Adrenal gland (tissue), 19 donors: ENCODE results near the gene AIP. TPM values are rescaled to one million over a fixed set of nuclear protein-coding genes. Genes with fewer than 3 reads are reported as not detected.

Source experiments
- DNase-seq, 7 donors: peaks; one replicate each; pipeline ENCODE4 v3.0.0-alpha.2; 2019 to 2020
- H3K27ac ChIP-seq, 5 donors: fragments of 200-600 bp; sonication (generic) in 4 of 5; 1 replicate in 3 of 5; 2 replicates in 2 of 5; pipeline versions ENCODE4 v1.5.1 to v1.8.0; 2016 to 2020; ENCODE audit warnings: mild to moderate bottlenecking in 1 of 5
- H3K27me3 ChIP-seq: fragments of 200-600 bp; 2 replicates; pipeline ENCODE4 v1.8.0; 2021
- H3K36me3 ChIP-seq, 2 donors: fragments of 200-600 bp; replicated peaks in 1 of 2; 1 replicate in 1 of 2; 2 replicates in 1 of 2; pipeline versions ENCODE4 v1.5.1 to v1.8.0; 2018 to 2022
- H3K4me1 ChIP-seq, 2 donors: fragments of 200-600 bp; replicated peaks in 1 of 2; 1 replicate in 1 of 2; 2 replicates in 1 of 2; pipeline versions ENCODE4 v1.5.1 to v1.8.0; 2018 to 2021
- H3K4me3 ChIP-seq, 4 donors: fragments of 200-600 bp; sonication (generic) in 3 of 4; one replicate each; pipeline ENCODE4 v1.5.1; 2016 to 2018
- H3K9me3 ChIP-seq, 3 donors: fragments of 200-600 bp; sonication (generic) in 1 of 3; replicated peaks in 1 of 3; 1 replicate in 2 of 3; 2 replicates in 1 of 3; pipeline versions ENCODE4 v1.5.1 to v1.8.0; 2016 to 2021
- POLR2A ChIP-seq, 2 donors: fragments of 450-650 bp; IDR thresholded peaks; one replicate each; pipeline ENCODE4 v1.6.1; 2017; ENCODE audit warnings: antibody characterized with exemption in 2 of 2, mild to moderate bottlenecking in 2 of 2, moderate library complexity in 1 of 2
- WGBS, 4 donors: extraction: QIAGEN DNeasy Blood & Tissue Kit in 2 of 4; methylation state at CpG; one replicate each; pipeline versions ENCODE4 v1.1.5 to v1.1.7; 2013 to 2017; 5-methylcytosine and 5-hydroxymethylcytosine counted together
- intact Hi-C, 2 donors: fragments of 100-400 bp; cut with DNase I; formaldehyde crosslinking; loops; one replicate each; pipeline versions ENCODE4 v1.14.1 to v1.15.0; 2022 to 2023
- long read RNA-seq, 10 donors: library from polyadenylated mRNA in 3 of 10; unstranded in 2 of 10; stranded (forward) in 1 of 10; transcript quantifications; one replicate each; pipeline ENCODE4 v2.0.0 and lab custom pipeline, GENCODE V29; 2021 to 2026
- polyA plus RNA-seq, 3 donors: library from polyadenylated mRNA; stranded (reverse); fragments of 200-250 nt in 2 of 3; fragments of 350-450 nt in 1 of 3; fragmentation: Illumina TruSeq in 1 of 3; extraction: RNeasy Lipid Tissue Mini Kit (QIAGEN cat#74804) in 1 of 3; gene quantifications; one replicate each; pipeline ENCODE4 v1.2.3, GENCODE V29; 2013 to 2014
- total RNA-seq, 9 donors: library from RNA; depleted of rRNA in 4 of 9; stranded (reverse); fragments of >200 nt in 4 of 9; fragments of 120-200 nt in 1 of 9; fragmentation: NEBNext Ultra II Directional in 1 of 9; extraction: Animal tissue kit (Norgen Biotek cat#: 25700) in 1 of 9; gene quantifications; one replicate each; pipeline versions ENCODE4 v1.1.0 to v1.2.4, GENCODE V29; 2013 to 2023
- TF ChIP-seq, protein P1 (sequence below), 6 experiments: fragments of 450-650 bp in 4 of 6; fragments of 200-600 bp in 2 of 6; sonication (generic) in 1 of 6; IDR thresholded peaks; 1 replicate in 5 of 6; 2 replicates in 1 of 6; pipeline versions ENCODE4 v1.5.1 to v1.8.0; 2016 to 2021; ENCODE audit warnings: antibody characterized with exemption in 6 of 6, mild to moderate bottlenecking in 2 of 6, moderate library complexity in 1 of 6
- donor health status: healthy with polysubstance abuse.
- donor health status: Bipolar disorder and iron deficiency.
- donor health status: DM: yes; HTN: yes; CAD: no.
- donor health status: DM: no; HTN: no; CAD: no.
- donor health status: DM: no; HTN: no; CAD: no.
- donor health status: DM: yes; HTN: yes; CAD: no.

AIP gene
- total RNA-seq (100 to 1,000 TPM in 2 of 9 donors, 10 to 100 TPM in 7; 62.0 to 114 (median 74.1) TPM), polyA plus RNA-seq (100 to 1,000 TPM in 2 of 3 donors, 10 to 100 TPM in 1; 35.3 to 152 (median 119) TPM)
- long read RNA-seq, donor 1, transcript AIP-201 (6 exons, 1,221 nt), result major isoform, 22 of 22 reads
- long read RNA-seq, donor 1, partial matches to known transcripts, result 0 of 22 reads
- long read RNA-seq, donor 1, other reads (novel, unspliced or antisense), result 0 of 22 reads
- long read RNA-seq, donor 2, transcript AIP-201 (6 exons, 1,221 nt), result major isoform, 12 of 12 reads
- long read RNA-seq, donor 2, partial matches to known transcripts, result 0 of 12 reads
- long read RNA-seq, donor 2, other reads (novel, unspliced or antisense), result 0 of 12 reads
- long read RNA-seq, donor 3, transcript AIP-201 (6 exons, 1,221 nt), result major isoform, 11 of 12 reads
- long read RNA-seq, donor 3, partial matches to known transcripts, result 0 of 12 reads
- long read RNA-seq, donor 3, other reads (novel, unspliced or antisense), result 0 of 12 reads
- long read RNA-seq, donor 4, transcript AIP-201 (6 exons, 1,221 nt), result major isoform, 49 of 53 reads
- long read RNA-seq, donor 4, partial matches to known transcripts, result 2 of 53 reads
- long read RNA-seq, donor 4, other reads (novel, unspliced or antisense), result 2 of 53 reads
- long read RNA-seq, donor 5, transcript AIP-201 (6 exons, 1,221 nt), result major isoform, 96 of 105 reads
- long read RNA-seq, donor 5, partial matches to known transcripts, result 4 of 105 reads
- long read RNA-seq, donor 5, other reads (novel, unspliced or antisense), result 5 of 105 reads
- long read RNA-seq, donor 6, transcript AIP-201 (6 exons, 1,221 nt), result major isoform, 46 of 55 reads
- long read RNA-seq, donor 6, partial matches to known transcripts, result 6 of 55 reads
- long read RNA-seq, donor 6, other reads (novel, unspliced or antisense), result 2 of 55 reads
- long read RNA-seq, donor 7, transcript AIP-201 (6 exons, 1,221 nt), result major isoform, 12 of 12 reads
- long read RNA-seq, donor 7, partial matches to known transcripts, result 0 of 12 reads
- long read RNA-seq, donor 7, other reads (novel, unspliced or antisense), result 0 of 12 reads
- long read RNA-seq, donor 8, transcript AIP-201 (6 exons, 1,221 nt), result major isoform, 23 of 24 reads
- long read RNA-seq, donor 8, partial matches to known transcripts, result 0 of 24 reads
- long read RNA-seq, donor 8, other reads (novel, unspliced or antisense), result 0 of 24 reads
- long read RNA-seq, donor 9, transcript AIP-201 (6 exons, 1,221 nt), result major isoform, 16 of 17 reads
- long read RNA-seq, donor 9, partial matches to known transcripts, result 0 of 17 reads
- long read RNA-seq, donor 9, other reads (novel, unspliced or antisense), result 0 of 17 reads
- long read RNA-seq, donor 10, transcript AIP-201 (6 exons, 1,221 nt), result major isoform, 15 of 17 reads
- long read RNA-seq, donor 10, partial matches to known transcripts, result 0 of 17 reads
- long read RNA-seq, donor 10, other reads (novel, unspliced or antisense), result 0 of 17 reads

DNA sequence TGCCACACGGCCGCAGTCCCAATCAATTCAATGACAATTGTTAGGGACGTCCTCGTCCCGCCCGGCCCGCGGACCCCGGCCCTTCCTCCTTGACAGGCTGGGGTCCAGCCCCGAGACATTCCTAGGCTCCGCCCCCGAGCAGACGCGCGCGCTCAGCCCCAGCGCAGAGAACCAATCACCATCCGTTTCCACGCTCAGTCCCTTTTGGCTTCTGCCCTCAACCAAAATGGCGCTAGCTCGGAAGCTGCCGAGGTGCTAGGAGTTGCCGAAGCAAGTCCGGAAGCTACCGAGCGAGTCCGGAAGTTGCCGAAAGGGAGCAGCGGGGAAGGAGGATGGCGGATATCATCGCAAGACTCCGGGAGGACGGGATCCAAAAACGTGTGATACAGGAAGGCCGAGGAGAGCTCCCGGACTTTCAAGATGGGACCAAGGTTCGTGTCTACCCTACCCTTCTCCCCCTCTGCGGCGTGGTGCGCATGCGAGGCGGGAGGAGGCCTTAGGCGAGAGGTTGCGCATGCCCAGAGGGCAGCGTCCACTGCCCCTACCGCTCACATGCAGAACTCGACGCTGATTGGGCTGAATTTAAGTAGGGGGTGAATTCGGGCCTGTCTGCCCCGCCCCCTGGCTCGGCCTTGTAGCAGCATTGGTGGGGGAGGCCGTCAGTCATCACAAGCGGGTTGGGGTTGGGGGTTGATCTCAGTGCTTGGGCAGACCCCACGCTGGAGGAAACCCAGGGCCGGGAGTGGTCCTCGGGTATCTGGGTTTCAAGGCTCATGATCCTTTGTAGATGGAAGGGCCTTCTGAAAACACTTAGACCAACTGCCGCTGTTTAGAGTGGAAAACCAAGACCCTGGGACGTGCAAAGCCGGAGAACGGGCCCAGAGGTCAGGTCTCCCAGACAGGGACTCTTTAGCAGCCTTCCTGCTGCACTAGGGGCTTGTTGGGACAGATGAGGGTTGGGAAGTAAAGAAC is at the start of gene AIP:
Gene AIP, plus strand, starts transcription at position 200 of the 972 bp plus-strand sequence. Its CDS starts 133 bp downstream, at position 333.
- 9 to 24% (median 12%) methylated on average over 13 to 60 of the region's 60 CpGs for WGBS, 4 donors
- DNase-seq, result peak; percentile 95 to 99 (median 98)
- intact Hi-C loops, result no loop called here
- Histone ChIP-seq H3K4me1 (peaks cover 17 to 24% of the 10 kb centered on the region in 2 donors), H3K9me3 (no peaks in the 10 kb centered on the region), H3K27me3 (no peaks in the 10 kb centered on the region), H3K36me3 (peaks cover 0 to 12% of the 10 kb centered on the region in 2 donors), H3K27ac (peak within 1 kb of the TSS in 4 of 5 donors; percentile 64 to 92 (median 84)), H3K4me3 (peak within 1 kb of the TSS in 2 of 4 donors; percentile 41 to 67)
- TF ChIP-seq POLR2A (IDR thresholded peaks at IDR 0.05), result peak; percentile 36 to 40
- TF ChIP-seq, protein P1, sequence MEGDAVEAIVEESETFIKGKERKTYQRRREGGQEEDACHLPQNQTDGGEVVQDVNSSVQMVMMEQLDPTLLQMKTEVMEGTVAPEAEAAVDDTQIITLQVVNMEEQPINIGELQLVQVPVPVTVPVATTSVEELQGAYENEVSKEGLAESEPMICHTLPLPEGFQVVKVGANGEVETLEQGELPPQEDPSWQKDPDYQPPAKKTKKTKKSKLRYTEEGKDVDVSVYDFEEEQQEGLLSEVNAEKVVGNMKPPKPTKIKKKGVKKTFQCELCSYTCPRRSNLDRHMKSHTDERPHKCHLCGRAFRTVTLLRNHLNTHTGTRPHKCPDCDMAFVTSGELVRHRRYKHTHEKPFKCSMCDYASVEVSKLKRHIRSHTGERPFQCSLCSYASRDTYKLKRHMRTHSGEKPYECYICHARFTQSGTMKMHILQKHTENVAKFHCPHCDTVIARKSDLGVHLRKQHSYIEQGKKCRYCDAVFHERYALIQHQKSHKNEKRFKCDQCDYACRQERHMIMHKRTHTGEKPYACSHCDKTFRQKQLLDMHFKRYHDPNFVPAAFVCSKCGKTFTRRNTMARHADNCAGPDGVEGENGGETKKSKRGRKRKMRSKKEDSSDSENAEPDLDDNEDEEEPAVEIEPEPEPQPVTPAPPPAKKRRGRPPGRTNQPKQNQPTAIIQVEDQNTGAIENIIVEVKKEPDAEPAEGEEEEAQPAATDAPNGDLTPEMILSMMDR (IDR thresholded peaks at IDR 0.05), result peak in 5 of 6 experiments; percentile 26 to 61 (median 42)

DNA sequence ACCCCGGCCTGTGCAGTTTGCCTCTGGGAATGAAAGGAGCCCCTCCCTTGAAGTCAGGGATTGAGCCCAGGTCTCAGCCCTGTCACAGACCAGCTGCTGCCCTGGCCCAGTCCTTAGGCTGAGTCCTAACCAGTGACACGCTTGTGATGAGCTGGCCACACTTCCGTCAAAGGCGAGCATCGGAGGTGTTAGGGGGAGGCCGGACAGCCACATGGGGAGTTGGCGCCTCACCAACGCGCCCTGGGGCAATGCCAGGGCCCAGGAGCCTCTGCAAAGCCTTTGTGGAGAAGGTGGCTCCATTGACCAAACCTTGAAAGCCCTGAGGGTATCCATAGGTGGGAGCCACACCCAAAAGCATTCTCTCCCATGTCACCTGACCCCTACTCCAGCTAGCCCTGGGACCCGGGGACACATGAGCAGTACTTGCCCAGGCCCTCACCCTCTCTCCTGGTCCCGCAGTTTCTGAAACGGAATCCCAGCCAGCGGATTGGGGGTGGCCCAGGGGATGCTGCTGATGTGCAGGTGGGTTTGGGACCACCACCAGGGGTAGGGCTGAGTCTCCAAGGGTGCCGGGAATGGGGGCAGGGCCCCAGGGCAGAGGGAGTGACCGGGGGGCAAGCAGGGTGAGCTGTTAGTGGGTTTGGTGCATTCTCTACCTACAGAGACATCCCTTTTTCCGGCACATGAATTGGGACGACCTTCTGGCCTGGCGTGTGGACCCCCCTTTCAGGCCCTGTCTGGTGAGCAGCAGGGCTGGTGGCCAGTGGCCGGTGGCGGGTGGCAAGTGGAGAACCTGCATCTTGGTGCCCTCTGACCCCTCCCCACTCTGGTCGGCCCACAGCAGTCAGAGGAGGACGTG is 49.1 kb upstream of the AIP start:
- no peak for DNase-seq
- H3K9me3 ChIP-seq, result no peaks in the 10 kb centered on the region
- H3K27ac ChIP-seq, result no peak overlapping the region
- intact Hi-C loops, result no loop called here
- WGBS, 4 donors, result 86 to 90% (median 88%) methylated on average over 6 to 22 of the region's 22 CpGs
- TF ChIP-seq, protein P1 (IDR thresholded peaks at IDR 0.05), result no peak
- no peak for TF ChIP-seq POLR2A (IDR thresholded peaks at IDR 0.05)
- H3K4me3 ChIP-seq, result no peak overlapping the region
- H3K27me3 ChIP-seq, result no peaks in the 10 kb centered on the region
- H3K4me1 ChIP-seq, result peaks cover 9 to 17% of the 10 kb centered on the region in 2 donors
- H3K36me3 ChIP-seq, result peaks cover 0 to 55% of the 10 kb centered on the region in 2 donors

DNA sequence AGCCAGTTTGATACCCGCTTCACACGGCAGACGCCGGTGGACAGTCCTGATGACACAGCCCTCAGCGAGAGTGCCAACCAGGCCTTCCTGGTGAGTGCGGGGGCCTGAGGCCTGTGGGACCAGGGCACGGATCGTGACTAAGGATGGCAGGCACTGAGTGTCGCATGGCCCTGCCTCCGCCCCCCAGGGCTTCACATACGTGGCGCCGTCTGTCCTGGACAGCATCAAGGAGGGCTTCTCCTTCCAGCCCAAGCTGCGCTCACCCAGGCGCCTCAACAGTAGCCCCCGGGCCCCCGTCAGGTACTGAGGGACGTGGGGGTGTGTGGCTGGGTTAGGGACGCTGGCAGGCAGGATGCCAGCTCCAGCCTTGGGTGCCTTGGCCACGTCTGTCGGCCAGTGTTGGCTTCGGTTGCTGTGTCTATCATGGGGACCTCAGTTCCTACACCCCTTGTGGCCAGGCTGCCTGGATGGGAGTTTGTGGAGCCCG is 48.4 kb upstream of the AIP start:
- Histone ChIP-seq H3K9me3 (no peaks in the 10 kb centered on the region), H3K27ac (no peak overlapping the region), H3K4me3 (no peak overlapping the region), H3K4me1 (peaks cover 3 to 12% of the 10 kb centered on the region in 2 donors), H3K27me3 (no peaks in the 10 kb centered on the region), H3K36me3 (peaks cover 0 to 56% of the 10 kb centered on the region in 2 donors)
- intact Hi-C loops, result no loop called here
- DNase-seq, result no peak
- WGBS, 4 donors, result 65 to 85% (median 81%) methylated on average over 4 to 23 of the region's 23 CpGs; no CpG with 5 or more reads in 1 of the 4 donors
- TF ChIP-seq, protein P1 (IDR thresholded peaks at IDR 0.05), result no peak
- TF ChIP-seq POLR2A (IDR thresholded peaks at IDR 0.05), result no peak
